ENCODE data around the gene MRS2.

Gene MRS2

DNA sequence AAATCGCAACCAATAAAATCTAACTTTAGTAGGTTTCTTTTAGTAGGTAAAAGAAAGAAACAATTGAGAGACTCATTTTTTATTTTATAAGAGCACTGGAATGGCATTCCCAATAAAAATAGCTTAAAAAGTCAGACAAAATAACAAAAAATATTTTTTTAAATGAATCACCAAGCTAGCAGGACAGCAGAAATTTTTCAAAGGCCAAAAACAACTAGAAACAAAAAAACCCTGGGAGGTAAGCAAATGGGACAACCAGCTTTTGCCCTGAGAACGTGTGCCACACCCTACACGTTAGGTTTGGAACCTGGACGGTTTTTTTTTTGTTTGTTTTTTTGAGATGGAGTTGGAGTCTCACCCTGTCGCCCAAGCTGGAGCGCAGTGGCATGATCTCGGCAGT lies 67.1 kb downstream of the MRS2 start:
- DNase-seq (ENCODE audit: extremely low read depth in 1 of 2, low read depth in 1 of 2) = no peak

DNA sequence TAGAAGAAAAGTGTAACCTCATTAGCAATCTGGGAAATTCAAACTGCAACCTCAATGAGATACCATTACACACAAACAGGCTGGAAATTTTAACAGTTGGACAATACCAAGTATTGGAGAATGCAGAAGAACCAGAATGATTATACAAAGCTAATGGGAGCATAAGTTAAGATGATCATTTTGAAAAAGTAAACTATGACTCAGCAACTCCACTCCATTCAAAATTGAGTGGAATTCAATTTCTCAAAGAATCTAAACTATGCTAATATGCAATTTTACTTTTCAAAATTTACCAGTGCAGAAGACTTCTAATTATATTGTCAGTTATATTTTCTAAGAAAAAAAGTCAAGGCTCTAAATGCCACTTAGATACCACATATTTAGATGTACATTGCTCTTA lies 69.4 kb downstream of the MRS2 start:
- DNase-seq (ENCODE audit: extremely low read depth in 1 of 2, low read depth in 1 of 2) = no peak
